Measurements from ENCODE around the gene CYREN. TPM values are rescaled to one million over a fixed set of nuclear protein-coding genes. Genes with fewer than 3 reads are reported as not detected.

CYREN gene
- total RNA-seq, 1 donor from 2014 or later: 24.0 TPM

DNA sequence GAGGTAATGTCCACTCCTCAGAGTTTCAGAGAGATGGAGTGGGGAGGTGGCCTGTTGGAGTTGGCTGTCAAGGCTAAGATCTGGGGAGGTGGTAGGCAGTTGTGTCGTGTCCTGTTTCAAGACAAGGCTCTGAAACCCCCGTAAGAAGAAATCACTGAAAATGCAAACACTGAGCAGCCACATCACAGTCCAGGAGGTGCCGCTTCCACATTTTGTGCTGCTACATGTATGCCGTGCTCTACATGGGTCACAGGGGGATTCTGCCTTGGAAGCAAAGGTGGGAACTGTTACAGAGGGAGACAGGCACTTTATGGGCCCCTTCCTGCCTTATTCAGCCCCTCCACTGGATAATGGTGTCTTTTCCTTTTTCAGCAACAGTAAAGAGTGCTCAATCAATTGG, 28.9 kb upstream of the CYREN start:
- DNase-seq (ENCODE audit: low spot score): no peak
- intact Hi-C loops (cut with DNase I): no loop called here

DNA sequence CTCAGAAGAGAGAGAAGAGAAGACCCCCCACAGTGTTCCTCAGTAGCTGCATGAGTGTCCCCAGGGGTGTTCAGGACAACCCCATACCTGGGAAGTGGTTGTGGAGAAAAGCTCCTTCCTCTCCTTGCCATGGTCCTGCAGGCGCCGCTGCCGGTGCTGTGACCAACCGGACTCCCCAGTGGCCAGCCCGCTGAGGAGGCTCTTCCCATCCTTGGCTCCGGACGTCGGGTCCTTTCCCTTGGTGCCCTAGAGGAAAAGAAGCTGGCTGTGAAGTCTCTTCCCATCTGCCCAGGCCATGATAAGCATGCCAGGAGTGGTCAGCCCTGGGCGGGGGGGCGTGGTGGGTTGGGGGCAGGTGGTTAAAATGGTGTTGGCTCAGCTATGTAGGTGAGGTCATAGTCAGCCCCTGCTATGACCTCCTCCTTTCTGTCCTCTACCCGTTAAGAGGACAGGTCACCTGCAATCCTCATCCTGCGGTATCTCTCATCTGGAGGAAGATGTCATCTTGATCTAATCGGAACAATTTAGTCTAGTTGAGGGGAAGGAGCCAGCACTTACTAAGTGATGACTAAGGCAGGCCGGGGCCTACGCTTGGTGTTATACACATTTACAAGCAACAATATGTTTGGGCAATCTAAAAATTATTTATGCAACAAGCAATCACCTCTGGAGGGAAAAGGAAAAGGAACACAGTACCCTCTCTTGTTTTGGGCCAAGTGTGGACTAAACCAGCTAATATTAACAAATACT, 27.6 kb upstream of the CYREN start:
- intact Hi-C loops (cut with DNase I): no loop called here
- no peak for DNase-seq (ENCODE audit: low spot score)

DNA sequence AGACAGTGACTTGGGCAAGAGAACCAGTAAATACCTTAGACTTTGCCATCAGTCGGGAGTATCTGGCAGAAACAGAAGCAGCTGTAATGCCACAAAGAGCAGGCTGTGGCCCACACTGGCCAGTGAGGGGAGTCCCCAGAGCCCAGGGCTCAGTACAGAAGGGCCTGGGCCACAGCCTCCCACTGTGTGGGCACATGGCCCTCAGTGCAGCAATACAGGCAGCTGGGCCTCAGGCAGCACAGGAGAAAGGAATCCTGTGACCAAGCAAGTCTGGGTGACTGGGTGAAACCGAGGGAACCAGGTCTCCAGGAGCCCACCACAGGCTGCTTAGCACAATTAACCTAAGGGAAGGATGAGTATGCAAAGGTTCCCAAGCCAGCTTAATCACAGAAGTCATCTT, 26.8 kb upstream of the CYREN start:
- no peak for DNase-seq (ENCODE audit: low spot score)
- intact Hi-C loops (cut with DNase I): no loop called here

DNA sequence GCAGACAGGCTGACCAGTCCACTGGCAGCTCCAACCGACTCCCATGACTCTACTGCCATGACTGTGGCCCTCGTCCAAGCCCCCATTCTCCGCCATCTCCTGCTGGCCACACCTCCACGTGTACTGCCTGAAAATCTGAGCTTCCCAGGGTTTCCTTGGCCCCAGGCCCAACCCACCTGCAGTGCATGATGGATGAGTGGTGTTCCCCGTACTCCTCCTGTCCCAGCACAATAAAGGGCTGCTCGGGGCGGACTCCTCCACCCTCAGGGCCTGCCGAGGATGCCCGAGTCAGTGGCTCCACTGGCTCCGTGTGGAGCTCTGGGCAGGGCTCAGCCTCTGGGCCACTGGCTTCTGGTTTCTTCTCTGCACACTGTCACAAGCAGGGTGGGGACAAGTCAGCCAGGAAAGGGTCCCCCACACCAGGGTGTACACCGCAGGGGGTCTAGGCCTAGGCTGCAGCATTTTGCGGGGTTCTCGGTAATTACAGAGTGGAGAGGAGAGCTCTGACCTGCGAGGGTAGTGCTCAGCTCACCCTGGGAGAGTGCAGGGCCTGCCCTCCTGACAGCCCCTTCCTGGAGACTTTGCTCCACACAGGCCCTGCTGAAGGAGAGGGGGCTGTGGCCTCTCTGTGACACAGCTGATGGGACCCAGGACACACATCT, 25.6 kb upstream of the CYREN start:
- intact Hi-C loops (cut with DNase I): no loop called here

DNA sequence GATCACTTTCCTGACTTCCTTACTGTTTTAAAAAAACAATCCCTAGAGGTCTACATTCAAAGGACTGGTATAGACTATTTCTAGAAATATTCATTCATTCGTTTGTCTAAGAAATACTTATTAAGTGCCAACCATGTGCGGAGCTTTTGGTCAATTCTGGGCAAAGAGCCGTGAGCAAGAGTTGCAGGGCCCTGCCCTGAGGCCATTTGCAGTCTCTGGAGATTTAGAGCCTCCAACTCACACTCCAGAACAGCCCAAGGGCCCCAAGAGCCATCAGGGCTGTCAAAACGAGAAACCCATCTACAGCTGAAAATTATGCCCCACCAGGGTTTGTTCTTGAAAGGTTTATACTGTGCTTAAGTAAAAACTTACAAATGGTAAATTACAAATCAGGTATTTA, 24.6 kb upstream of the CYREN start:
- no peak for DNase-seq (ENCODE audit: low spot score)

More for the DNA sequence above, 25.6 kb upstream of the CYREN start:
- DNase-seq (ENCODE audit: low spot score): no peak

DNA sequence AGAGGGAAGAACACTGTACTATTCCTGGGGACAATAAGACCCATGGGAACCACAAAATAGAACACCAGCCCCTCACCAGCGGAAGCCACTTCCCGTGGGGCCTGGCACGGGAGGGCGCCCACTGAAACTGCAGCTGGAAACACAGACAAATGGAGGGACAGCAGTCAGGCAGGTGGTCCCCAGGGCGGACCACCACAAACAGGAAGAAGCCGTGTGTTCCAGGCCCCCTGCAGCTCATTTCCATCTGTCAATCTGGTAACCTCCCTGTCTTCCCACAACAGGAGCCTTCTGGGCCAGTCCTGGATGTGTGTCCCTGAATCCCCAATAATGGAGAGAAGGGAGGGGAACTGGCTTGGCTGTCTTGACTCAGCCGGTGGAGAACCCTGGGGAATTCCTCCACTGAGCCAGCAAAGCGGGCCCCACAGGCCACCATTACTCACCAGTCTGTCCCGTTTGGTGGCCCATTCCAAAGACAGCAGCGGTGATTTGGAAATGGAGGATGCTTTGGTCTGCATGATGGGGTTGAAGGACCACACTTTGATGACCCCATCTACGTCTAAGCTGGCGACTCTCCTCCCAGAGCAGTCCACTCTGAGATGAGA, 24.1 kb upstream of the CYREN start:
- no peak for DNase-seq (ENCODE audit: low spot score)
- intact Hi-C loops (cut with DNase I): no loop called here

More for the DNA sequence above, 24.6 kb upstream of the CYREN start:
- intact Hi-C loops (cut with DNase I): no loop called here

DNA sequence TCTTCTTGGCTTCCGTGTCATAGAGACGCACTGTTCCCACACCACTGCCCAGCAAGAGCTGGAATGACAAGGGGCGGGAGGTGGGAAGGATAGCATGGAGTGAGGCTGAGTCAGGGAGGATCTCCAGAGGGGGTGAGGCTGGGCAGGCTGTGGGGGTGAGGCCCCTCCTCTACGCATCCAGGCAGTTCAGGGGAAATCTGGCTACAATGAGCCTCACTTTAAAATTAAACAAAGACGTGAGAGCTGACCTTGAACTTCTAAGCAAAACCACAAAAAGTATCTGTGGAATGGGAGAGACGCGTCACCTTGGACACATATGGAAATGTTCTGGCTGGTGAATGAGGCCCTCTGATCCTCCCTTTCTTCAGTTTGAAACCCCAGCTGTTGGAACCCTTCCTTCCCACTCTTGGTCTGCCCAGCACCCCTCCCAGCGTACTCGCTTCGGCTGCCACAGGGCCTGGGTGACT, 23.1 kb upstream of the CYREN start:
- no peak for DNase-seq (ENCODE audit: low spot score)
- intact Hi-C loops (cut with DNase I): no loop called here

DNA sequence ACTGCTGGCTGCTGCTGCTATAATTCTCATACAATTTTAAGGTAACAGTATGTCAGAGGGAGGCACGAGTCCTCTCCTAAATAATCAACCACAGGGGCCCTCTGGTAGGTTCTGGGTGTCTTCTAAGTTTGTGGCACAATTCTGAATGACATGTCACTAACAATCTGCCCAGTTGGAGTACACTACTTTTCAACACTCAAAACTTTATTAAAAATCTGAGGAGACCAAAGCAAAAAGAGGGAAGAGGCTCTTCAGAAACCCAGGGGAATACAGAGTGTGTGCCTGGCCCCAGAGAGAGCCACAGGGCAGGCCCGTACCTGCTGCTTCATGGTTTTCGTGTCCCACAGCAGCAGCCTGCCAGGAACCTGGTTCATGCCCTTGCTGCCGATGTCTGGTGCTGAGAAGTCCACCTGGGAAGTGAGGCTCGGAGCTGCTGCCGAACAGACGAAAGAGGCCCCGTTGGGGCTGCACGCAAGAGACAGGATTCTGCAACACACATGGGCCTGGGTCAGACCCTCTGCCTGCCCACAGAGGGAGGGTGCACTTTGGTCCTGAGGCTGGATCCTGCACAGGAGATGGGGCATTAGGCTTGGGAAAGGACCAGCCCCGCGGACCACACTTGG, 22.5 kb upstream of the CYREN start:
- no peak for DNase-seq (ENCODE audit: low spot score)
- intact Hi-C loops (cut with DNase I): no loop called here

DNA sequence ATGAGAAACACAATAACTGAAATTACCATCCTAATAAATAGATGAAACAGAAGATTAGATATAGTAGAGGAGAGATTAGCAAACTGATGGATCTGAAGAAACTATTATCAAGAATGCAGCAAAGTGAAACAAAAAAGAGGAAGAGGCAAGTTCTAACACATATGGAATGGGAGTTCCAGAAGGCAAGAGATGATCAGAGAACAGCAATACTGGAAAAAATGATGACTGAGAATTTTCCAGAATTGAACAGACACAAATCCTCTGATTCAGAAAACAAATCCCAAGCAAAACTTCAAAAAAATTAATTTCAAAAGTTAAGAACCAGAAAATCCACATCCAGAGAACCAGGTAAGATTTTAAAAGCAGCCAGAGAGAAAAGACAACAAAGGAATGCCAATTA, 20.2 kb upstream of the CYREN start:
- intact Hi-C loops (cut with DNase I): no loop called here
- no peak for DNase-seq (ENCODE audit: low spot score)

DNA sequence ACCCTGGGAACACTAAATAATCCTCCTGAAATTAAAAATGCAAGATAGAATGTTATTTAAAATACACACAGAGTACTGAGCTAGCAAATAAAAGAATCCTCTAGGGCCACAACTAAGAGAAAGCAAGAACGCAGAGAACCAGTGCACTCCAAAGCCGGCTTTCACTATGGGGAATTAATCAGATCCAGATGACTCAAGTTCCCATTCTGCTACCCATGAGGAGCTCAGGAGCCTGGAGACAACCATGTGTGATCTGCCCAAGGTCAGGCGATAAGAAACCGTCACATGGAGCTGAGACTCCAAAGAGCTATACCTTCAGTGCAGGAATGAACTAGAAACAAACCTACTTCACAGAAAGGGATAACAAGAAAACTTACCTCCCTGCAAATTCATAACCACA, 19.5 kb upstream of the CYREN start:
- intact Hi-C loops (cut with DNase I): no loop called here

DNA sequence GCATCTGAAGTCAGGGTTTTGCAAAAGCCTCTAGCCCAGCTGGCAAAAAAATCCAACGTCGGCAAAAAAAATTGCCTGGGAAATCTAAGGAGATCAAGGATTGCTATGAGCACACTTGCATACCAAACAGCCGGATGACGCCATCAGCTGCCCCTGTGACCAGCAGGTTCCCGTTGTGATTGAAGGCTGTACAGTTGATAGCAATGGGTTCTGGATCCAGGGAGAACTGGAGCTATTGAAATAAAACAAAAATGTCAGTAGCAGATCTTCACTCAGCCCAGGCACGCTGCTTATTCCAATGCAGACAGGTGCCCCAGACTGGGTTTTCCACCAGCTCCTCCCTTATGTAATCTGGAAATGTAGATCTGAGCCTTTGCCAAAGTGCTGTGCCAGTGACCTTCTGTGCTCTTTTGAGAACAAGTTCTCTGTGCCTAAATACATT, 18.7 kb upstream of the CYREN start:
- no peak for DNase-seq (ENCODE audit: low spot score)
- intact Hi-C loops (cut with DNase I): no loop called here

More for the DNA sequence above, 19.5 kb upstream of the CYREN start:
- no peak for DNase-seq (ENCODE audit: low spot score)

DNA sequence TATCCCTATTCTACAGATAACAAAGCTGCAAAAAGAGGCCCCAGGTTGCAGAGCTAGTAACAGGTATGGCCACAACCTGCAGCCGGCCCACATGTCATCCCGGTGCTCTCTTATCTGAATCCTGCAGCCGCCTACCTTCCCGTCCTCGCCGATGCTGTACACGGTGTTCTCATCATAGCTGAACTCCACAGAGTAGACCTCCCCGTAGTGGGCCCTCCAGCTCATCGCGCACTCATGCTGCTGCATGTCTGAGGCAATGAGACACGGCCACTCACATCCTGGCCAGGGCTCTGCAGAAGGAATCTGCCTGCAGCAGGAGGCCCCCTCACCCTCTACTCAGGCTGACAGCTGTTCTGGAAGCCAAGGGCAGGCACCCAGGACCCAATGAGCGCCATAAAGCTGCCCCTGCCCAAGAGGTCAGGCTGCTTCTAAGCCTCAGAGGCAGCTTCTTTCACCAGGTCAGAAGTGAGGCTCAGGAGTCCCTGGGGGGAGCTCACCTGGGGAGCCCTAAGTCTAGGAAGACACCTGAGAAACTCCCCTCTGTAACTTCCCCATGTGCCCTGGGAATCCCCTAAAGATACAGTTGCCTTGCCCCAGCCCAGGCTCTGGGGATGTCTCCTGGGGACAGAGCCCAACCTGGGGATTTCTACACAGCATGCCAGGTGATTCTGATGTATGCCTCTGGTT, 17.9 kb upstream of the CYREN start:
- DNase-seq (ENCODE audit: low spot score): no peak
- intact Hi-C loops (cut with DNase I): no loop called here

DNA sequence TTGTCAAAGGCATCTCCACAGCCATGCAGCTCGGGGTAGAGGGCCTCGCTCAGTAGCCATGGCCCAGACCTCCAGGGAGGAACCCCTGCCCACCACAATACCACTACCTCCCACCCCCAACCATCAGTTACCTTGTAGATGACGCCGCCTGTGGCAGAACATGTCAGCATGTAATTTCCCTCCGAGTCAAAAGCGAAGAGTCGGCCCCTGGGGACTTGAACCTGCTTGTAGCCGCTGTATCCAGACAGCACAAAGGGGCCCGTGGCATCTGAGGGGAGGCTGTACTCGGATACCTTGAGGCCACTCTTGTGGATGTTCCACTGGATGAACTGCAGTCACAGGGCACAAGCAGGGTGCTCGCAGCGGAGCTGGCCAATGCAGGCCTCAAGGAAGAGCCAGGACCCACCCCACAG, 16.3 kb upstream of the CYREN start:
- intact Hi-C loops (cut with DNase I): no loop called here
- DNase-seq (ENCODE audit: low spot score): no peak

DNA sequence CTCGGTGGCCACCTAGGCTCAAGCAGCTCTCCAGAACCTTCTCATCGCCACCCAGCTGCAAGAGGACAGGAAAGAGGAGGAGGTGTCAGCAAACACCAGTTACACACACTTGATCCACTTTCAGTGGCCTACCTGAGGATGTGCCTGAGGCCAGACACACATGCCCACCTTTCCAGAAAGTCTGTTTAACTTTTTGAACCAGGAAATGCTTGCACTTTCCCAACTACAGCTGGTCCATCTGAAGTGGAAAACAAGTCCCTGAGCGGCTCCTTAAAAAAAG, 15.7 kb upstream of the CYREN start:
- no peak for DNase-seq (ENCODE audit: low spot score)
- intact Hi-C loops (cut with DNase I): no loop called here

DNA sequence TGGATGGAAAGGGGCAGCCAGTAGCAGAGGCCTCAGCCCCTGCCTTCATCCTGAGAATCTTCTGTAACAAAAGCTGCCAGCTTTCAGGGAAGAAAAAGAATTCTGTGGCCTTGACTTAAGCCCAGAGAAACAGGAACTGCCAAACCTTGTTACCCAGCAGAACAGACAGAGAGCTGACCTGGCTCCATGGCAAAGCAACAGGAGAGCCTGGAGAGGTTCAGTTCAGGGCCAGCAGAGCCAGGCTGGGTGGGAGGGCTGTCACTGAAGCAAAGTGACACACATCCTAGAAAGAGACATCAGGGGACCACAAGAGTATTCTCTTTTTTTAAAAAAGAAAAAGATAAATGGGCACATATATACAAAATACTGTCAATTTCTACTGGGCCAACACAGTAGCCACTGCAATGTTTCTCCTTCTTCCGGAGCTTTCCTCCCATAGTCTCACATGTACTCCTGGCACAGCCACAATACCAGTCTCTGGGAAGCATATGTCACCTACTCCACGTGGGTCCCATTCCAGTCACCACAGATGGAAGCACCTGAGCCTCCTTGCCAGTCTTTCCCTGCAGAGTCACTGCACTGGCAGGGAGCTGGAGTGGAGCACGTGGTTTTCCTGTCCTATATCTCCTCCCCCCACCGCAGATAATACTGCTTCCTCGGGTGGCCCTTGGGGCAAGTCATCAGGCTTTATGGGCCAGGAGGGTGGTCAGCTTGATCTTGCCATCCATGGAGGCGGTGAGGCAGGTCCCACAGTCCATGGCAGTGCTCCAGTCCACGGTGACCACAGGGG, 15.2 kb upstream of the CYREN start:
- DNase-seq (ENCODE audit: low spot score): no peak
- intact Hi-C loops (cut with DNase I): no loop called here

DNA sequence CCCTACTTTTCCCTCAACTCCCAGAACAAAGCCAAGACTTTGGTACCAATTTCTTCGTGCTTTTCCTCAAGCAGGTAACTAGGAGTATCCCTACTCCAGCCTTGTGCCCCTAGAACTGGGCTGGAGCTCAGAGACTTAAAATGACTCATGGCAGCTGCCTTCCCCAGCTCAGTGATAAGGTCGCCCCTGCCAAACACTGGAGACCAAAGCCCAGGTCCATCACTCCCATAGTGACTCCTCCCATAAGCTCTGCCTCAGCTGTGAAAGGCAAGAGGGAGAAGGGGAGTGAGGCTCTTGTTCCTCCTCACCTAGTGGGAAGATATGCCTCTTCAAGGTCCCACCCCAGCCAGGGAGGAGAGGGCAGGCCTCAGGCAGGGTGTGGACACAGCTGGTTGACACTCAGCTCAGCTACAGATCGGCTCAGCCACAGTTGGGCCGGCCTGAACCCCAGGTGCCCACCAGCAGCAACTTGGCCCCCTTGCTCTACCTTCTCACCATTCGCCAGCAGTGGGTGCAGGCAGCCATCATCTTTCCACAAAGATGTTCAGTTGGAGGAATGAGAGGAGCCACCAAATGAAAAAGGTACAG, 13.8 kb upstream of the CYREN start:
- intact Hi-C loops (cut with DNase I): no loop called here
- no peak for DNase-seq (ENCODE audit: low spot score)

DNA sequence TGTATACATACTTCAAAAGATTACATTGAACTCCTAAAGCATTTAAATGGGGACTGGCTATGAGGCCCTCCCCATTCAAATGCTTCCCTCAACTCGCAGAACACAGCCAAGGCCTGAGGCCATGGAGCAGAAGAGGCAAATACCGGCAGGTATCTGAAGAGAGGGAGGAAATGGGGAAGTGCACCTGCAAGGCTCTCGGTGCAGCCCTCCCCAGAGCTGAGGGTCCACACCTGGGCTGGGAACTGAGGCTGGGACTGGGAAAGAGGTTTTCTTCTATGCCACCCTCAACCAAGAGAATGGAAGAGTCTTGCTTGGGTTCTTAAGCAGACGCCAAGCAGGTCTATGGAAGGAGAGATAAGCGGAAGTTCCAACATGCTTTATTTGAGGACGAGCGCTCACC, 13.0 kb upstream of the CYREN start:
- no peak for DNase-seq (ENCODE audit: low spot score)
- intact Hi-C loops (cut with DNase I): no loop called here

DNA sequence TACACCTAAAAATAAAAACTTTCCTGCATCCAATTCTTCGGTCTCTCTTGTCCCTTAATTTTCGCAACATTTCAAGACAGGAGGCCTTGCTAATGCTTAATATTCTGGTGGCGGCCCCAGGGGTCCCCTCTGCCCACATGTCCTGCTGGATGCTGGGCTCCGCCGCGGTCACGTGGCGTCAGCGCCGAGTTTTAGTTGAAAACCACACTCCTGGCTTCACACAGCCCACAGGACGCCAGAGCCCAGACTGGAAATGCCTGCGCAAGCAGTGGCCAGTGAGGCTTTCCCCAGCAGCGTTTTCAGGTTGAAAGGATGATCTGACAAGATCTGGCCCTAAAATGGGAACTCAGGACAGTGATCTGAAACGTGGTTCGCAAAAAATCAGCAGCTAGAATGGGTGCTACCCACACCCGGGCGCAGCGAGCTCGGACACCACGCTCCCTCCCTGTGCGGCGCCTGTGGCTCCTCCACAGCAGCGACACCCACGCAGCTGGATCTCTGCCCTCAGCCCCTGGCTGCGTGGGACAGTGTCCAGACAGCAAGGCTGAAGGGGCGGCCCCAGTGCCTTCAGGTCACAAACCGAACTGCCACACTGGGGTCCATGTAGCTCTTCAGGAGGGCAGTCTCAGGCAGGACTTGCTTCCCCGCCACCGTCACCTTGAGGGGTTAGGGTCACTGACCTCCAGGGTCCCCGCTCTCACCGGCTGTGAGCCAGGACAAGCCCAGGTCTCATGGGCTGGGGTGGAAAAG, 11.6 kb upstream of the CYREN start:
- no peak for DNase-seq (ENCODE audit: low spot score)
- intact Hi-C loops (cut with DNase I): no loop called here
